Eye (tissue), 1 donor: ENCODE data around the gene C4A.
"Not testable (repeated sequence)": the region's sequence is repeated elsewhere in the genome, so short reads cannot be mapped to it uniquely, and the experiment has no call there.

Experiments used
- DNase-seq: peaks from one replicate; pipeline ENCODE4 v3.0.0-alpha.2; 2015

C4A gene

DNA sequence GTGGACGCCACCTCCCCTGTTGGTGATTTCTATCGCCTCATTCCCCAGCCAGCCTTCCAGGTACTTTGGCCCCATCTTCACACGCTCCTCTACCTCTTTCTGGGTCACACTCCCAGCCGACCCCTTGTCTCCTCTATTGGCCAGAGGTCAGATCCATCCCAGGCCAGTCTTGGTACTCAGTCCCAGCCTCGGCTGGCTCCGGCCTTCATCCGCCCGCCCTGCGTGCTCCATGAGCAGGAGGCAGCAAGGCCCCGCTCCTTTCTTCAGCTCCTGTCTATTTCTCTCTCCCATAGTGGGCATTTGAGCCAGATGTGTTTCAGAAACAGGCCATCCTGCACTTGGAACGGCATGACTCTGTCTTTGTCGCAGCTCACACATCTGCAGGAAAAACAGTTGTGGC, 20.2 kb upstream of the C4A start:
- DNase-seq: no peak

DNA sequence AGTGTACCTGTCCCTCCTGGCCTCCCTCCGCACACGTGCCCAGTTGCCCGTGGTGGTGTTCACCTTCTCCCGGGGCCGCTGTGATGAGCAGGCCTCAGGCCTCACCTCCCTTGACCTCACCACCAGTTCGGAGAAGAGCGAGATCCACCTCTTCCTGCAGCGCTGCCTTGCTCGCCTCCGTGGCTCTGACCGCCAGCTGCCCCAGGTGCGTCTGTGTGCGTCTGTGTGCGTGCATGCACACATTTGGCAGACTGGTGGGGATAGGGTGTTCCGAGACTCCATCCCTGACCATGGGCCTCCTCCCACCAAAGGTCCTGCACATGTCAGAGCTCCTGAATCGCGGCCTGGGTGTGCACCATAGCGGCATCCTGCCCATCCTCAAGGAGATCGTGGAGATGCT, 17.9 kb upstream of the C4A start:
- no peak for DNase-seq

DNA sequence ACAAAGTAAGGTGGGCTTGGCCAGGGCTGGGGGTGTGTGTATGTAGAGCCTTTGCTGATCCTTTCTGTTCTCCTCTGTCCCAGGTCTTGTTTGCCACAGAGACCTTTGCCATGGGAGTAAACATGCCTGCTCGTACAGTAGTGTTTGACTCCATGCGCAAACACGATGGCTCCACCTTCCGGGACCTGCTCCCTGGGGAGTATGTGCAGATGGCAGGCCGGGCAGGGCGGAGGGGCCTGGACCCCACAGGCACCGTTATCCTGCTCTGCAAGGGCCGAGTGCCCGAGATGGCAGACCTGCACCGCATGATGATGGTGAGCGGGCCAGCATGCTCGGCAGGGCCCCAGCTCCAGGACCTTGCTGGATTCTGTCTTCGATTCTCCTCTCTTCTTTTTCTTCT, 16.2 kb upstream of the C4A start:
- no peak for DNase-seq

DNA sequence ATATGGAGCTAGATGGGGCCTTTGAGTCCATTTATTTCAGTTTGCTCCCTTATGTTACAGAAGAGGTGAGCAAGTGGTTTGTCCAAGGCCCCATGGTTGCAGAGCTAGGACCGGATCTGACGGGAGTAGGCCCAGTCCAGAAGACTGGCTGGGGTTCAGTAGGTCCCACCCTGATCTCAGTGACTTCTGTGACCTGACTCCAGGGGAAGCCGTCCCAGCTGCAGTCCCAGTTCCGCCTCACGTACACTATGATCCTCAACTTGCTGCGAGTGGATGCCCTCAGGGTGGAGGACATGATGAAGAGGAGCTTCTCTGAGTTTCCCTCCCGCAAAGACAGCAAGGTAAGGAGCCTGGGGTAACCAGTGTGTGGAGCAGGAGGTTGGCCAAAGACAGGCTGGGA, 15.4 kb upstream of the C4A start:
- no peak for DNase-seq

DNA sequence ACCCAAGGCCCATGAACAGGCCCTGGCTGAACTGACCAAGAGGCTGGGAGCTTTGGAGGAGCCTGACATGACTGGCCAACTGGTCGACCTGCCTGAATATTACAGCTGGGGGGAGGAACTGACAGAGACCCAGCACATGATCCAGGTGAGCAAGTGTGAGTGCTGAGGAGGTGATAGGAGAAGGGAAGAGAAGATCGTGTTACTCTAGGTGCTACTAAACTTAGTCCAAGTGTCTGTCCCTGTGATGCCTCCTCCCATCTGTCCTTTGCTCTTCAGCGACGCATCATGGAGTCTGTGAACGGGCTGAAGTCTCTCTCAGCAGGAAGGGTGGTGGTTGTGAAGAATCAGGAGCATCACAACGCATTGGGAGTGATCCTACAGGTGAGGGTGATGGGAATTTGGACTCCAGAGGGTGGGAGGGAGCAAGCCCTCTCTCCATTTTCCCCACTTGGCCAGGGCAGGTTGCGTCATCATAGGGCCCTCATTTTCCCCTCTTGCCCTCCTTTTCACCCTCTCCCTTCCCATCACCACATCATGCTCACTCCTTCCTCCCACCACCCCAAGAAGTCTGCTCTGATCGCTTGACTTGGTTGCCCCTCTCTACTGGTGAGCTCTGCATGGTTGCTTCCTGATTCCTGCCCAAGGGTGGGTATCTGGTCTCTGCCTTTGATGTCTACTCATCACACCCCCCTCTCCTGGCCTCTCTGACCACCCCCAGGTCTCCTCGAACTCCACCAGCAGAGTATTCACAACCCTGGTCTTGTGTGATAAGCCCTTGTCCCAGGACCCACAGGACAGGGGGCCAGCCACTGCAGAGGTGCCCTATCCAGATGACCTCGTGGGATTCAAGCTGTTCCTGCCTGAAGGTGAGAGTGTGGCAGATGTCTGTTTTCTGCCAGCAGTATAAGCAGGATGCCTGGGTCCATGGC, 14.6 kb upstream of the C4A start:
- no peak for DNase-seq

DNA sequence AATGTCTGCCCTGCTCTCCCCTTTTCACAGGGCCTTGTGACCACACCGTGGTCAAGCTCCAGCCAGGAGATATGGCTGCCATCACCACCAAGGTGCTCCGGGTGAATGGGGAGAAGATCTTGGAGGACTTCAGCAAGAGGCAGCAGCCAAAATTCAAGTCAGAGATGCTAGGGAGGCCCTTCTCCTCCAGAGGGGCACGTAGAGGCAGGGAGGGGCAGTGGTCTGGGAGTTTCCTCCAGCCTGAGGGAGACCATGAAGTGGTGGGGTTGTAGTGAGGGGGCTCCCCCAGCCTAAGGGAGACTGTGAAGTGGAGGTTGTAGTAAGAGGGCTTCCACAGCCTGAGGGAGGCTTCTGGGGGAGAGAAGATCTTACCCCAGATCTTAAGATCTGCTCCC, 13.9 kb upstream of the C4A start:
- DNase-seq: no peak

DNA sequence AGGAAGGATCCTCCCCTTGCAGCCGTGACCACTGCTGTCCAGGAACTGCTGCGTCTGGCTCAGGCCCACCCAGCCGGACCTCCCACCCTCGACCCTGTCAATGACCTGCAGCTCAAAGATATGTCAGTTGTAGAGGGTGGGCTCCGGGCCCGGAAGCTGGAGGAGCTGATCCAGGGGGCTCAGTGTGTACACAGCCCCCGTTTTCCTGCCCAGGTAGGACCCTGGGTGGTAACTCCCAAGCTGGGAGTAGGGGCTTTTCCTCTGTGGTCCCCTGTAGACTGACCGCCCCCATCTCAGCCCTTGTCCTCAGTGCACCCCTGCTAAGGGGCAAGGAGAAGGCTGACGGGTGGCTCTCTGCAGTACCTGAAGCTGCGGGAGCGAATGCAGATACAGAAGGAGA, 13.5 kb upstream of the C4A start:
- DNase-seq: no peak

DNA sequence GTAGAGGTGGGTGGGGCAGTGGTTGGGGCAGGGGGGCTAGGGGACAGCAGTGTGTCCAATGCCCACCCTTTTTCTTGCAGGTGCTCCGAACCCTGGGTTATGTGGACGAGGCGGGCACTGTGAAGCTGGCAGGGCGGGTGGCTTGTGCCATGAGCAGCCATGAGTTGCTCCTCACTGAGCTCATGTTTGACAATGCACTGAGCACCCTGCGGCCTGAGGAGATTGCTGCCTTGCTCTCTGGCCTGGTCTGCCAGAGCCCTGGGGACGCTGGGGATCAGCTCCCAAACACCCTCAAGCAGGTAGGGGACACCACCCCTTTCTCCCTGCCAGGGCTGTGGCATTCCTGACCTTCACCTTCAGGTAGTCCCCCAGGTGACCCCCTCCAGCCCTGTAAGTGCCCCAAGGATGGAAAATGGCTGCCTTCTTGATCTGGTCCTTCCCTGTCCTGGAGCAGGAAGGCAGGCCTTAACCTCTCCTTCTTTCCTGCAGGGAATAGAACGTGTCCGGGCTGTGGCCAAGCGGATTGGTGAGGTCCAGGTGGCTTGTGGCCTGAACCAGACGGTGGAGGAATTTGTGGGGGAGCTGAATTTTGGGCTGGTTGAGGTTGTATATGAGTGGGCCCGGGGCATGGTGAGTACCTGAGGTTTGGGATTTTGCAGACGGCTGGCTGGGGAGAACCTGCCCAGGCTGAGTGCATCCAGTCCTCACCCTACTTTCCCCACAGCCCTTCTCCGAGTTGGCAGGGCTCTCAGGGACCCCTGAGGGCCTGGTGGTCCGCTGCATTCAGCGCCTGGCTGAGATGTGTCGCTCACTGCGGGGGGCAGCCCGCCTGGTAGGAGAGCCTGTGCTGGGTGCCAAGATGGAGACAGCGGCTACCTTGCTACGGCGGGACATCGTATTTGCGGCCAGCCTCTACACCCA, 12.8 kb upstream of the C4A start:
- DNase-seq: no peak

DNA sequence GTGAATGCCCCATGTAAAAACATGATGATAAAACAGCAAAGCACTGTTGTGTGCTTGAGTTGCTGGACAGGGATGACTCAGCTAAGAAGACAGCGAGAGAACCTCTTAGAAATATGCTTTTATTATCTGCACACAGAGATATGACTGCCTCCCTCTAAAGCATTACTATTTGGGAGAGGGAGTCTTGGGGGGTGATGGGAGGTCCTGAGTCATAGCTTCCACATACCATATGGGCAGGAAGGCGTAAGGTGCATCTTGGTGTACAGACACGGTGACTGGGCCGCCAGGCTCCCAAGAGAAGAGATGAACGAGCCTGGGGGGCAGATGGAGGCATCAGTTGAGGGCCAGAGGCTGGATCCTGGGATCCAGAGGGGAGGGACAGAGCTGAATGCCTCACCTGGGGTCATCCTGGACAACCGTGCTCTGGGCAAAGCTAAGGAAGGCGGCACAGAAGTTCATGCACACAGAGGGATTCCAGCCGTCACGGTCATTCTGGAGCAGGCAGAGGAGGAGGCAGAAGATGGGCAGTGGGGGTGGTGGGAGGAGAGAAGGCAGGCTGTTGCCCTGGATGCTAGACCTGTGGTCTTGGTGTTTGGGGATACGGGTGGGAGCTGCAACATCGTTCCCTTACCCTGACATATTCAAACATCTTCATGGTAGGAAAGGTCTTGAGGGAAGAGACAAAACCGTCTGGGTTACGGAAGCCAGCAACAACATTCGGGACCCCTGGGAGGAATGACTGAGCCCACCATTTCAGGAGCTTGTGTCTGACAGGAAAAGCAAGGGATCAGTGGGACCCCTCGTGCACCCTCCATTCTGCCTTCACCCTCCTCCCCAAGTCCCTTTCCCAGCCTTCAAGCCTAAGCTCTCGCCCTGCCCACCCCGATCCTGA, 11.9 kb upstream of the C4A start:
- DNase-seq: no peak

DNA sequence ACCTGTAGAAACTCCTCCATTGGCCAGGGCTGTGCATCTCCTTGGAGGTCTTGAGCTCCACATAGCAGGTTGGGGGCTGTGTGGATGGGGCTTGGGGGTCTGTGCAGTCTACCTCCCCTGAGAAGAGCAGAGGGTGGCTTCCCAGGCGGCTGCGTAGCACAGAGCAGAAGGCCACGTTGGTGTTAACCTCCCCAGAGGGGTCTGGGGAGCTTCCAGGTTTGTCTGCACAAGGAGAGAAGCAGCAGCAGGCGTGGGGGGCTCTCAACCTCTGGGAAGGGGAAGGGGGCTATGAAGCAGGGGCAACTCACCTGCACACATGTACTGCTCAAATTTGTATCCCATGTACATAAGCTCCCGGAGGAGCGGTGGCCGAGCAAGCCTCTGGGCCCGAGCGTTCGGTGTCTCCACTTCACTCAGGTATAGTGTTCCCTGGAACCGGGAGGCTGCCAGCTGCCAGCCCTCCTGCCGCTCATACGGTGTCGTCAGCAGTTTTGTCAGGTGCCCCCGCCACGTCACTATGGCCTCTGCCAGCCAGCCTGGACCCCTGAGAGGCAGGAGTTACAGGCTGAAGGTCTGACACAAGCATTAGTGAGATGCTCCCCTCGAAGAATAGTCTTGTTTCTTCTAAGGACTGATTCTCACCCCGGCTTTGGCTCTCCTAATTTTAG, 11.1 kb upstream of the C4A start:
- DNase-seq: no peak

DNA sequence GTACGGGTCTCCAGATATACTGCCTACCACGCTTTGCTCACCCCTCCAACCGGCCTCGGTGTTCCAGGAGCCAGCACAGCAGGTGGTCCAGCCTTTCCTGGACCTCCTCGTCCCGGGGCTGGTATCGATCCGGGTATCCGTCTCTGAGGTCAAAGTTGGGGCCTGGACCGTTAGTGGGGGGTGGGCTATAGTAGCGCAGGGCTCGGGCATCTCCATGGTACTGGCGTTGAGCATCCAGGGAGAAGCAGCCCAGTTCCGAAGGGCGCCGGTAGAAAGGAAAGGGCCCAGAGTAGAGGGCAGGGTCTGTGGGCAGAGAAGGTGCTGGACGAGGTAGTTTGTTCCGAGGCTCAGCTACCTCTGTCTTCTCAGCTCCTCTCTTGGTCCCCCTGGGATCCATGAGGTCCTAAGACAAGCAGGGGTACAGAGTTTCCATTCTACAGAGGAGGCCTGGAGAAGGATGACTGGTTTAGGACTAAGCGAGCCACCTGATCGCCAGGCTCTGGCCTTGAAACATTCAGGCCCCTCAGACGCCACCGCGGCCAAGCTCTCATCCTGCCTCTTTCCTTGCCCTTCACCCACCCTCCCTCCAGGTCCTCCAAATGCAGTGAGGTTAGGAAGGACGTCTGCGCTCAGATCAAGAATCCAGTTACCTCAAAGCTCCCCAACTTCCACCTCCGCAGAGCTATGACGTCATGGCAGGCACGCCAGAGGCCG, 10.4 kb upstream of the C4A start:
- no peak for DNase-seq

DNA sequence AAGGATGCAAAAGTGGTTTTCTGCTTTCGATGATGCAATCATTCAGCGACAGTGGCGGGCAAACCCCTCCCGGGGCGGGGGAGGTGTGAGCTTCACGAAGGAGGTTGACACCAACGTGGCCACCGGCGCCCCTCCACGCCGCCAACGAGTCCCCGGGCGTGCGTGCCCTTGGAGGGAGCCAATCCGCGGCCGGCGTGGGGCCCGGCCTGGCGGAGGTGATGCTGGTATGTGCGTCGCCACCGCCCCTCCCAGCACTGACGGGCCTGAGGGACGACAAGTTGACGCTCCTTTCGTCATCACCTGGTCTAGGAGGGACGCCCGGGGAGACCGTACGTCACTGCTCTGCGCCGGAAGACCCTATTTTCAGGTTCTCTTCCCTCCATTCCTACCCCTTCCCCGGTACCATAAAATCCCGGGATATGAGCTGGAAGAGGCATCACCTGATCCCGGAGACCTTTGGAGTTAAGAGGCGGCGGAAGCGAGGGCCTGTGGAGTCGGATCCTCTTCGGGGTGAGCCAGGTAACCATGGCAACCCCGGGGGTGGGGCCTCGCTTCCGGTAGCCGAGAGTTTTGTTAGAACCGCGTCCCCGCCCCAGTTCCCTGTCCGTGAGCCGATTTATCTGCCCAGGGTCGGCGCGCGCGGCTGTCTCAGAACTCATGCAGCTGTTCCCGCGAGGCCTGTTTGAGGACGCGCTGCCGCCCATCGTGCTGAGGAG, 9.7 kb upstream of the C4A start, which contains the start of gene DXO:
TSS of gene DXO (minus strand) at position 146 of the 716 bp plus-strand sequence. CDS start 463 bp downstream, outside the sequence.
- DNase-seq: peak; percentile 99

DNA sequence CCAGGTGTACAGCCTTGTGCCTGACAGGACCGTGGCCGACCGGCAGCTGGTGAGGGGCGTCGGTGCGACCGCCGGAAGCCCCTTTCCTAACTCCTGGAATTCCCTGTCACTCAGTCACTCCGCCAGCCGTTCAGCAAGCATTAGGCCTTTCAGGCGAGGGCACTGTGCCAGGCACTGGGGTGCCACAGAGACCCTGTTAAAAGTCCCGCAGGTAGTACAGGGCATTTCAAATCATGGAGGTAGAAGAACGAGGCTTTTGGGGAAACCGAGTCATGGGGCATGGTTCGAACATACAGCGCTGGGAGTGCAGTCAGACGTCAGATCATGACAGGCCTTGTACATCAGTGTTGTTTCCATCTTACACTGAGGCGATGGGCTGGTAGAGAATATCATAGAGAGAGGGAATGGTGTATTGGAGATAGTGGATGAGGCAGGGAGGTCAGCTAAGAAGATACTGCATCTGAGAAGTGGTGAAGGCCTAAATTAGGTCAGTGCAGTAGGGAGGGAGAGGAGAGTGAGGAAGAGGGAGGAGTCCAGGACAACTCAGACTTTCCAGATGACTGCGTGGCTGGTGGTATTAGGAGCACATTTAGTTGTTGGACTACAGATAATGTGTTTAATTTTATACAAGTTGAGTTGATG, 9.0 kb upstream of the C4A start:
- peak; percentile 33 for DNase-seq

DNA sequence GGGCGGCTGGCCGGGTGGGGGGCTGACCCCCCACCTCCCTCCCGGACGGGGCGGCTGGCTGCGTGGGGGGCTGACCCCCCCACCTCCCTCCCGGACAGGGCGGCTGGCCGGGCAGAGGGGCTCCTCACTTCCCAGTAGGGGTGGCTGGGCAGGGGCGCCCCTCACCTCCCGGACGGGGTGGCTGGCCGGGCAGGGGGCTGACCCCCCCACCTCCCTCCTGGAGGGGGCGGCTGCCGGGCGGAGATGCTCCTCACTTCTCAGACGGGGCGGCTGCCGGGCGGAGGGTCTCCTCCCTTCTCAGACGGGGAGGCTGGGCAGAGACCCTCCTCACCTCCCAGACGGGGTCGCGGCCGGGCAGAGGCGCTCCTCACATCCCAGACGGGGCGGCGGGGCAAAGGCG, 5.8 kb upstream of the C4A start:
- not testable (repeated sequence) for DNase-seq

DNA sequence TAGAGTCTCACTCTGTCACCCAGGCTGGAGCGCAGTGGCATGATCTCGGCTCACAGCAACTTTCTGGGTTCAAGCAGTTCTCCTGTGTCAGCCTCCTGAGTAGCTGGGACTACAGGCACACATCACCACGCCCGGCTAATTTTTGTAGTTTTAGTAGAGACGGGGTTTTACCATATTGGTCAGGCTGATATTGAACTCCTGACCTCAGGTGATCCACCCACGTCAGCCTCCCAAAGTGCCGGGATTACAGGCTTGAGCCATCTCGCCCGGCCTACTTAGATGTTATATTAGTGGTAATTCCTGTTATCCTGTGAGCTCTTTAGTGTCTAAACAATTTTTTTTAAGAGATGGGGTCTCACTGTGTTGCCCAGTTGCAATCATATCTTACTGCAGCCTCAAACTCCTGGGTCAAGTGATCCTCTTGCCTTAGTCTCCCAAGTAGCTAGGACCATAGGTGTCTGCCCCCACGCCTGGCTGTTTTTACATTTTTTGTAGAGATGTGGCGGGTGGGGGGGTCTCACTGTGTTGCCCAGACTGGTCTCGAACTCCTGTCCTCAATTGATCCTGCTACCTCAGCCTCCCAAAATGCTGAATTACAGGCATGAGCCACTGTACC, 3.9 kb upstream of the C4A start:
- DNase-seq: no peak

DNA sequence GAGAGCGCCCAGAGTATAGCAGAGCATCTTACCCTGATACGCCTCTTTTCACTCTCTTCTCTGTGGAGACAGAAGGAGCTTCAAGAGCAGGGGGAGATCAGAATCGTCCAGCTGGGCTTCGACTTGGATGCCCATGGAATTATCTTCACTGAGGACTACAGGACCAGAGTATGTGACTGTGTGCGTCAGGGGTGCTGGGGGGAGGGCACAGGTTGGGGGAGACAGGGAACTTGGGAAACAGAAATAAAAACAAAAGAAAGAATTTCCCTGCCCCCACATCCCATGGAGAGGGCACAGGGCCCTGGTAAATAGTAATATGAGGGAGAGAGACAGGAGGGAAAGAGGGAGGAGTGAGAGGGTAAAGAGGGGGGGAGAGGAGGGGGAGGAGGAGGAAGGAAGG, 3.0 kb upstream of the C4A start:
- no peak for DNase-seq

DNA sequence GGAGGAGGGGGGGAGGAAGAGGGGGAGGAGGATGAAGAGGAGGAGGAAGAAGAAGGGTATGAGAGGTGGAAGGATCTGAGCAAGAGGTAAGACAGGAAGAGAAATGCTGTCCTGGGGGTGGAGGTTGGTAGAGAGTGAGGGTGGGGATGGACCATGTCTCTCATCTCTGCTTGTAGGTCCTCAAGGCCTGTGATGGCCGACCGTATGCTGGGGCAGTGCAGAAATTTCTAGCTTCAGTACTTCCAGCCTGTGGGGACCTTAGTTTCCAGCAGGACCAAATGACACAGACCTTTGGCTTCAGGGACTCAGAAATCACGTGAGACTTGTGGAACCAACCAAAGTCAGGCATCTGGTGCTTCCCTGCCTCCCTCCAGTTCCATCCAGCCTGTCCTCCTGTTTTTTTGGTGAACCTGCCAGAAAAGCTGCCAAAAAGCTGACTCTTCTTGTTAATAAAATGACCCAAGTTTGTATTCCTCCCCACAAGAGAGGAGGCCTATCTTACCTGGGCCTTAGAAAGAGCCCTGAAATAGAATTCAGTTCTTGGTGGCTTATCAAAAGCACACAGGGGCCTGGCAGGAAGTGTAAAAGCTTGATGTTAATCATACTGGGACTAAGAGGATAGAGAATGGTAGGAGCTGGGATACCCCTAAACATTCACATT, 2.5 kb upstream of the C4A start:
- no peak for DNase-seq

DNA sequence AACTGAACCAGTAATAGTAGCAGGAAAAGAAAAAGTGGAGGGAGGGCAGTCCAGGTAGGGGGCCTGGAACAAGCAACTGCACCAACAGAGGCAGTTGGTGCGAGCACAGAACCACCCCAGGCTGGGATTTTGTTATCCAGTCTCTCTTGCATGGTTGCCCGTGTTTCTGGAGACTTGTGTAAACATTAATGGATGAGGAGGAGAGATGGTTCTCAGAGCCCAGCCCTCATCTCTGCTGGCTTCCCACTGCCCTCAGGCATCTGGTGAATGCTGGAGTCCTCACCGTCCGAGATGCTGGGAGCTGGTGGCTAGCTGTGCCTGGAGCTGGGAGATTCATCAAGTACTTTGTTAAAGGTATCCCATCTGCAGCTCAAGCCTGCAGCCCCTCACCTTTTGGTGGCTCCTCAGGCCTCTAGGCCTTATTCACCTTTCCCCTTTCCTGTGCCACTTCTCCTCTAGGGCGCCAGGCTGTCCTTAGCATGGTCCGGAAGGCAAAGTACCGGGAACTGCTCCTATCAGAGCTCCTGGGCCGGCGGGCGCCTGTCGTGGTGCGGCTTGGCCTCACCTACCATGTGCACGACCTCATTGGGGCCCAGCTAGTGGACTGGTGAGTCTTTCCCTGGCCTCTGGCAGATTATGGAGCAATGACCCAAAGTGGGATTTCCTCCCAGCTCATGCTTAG, 1.5 kb upstream of the C4A start:
- not testable (repeated sequence) for DNase-seq

DNA sequence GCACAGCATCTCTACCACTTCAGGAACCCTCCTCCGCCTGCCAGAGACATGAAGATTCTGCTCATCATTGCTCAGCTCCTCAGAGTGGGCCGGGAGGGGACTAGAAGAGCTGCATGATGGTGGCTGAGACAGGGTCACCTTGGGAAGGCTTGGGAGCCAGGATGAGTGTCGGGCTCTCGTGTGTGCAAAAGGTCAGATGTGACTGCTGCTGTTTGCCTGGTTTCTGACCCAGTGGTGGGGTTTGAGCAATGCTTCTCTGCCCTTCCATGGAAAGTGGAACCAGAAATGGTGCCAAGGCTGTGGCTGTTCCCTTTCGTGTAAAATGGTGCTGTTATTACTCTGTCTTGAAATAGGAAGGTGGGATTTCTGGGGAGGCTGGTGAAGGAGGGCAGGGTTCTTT, 859 bp upstream of the C4A start:
- not testable (repeated sequence) for DNase-seq
